Mammary microvascular endothelial cell (primary cell): Measurements from ENCODE around the gene NRK. TPM values are rescaled to one million over a fixed set of nuclear protein-coding genes. Genes with fewer than 3 reads are reported as not detected.

Experiments used
- total RNA-seq: library from RNA; depleted of rRNA; stranded (reverse); fragments of >200 nt; gene quantifications from 2 replicates; pipeline ENCODE4 v1.2.3, GENCODE V29; 2015

NRK gene
- 0.07 and 0.10 TPM in 2 replicates for total RNA-seq

GRCh38 chrX:105822138-105823091 is at the start of gene NRK:
NRK (plus strand) TSS chrX:105822539; CDS start chrX:105822846, 307 bp downstream.

Other genes with a start within 250 kb of the NRK start
- gene SERPINA7, start 216.2 kb downstream of the NRK start, total RNA-seq, result not detected in 2 replicates